Stimulated activated CD4-positive, alpha-beta T cell treated with anti-CD3 and anti-CD28 coated beads, TNF-alpha, amount 100 ng/mL, for 4 hours (primary cell): ENCODE measurements around the gene OTOA.
A peak's percentile ranks its signal among the peaks of the same experiment; 100 is the strongest.
"Not testable (repeated sequence)": the region's sequence is repeated elsewhere in the genome, so short reads cannot be mapped to it uniquely, and the experiment has no call there.

Source experiments
- DNase-seq, 3 experiments: peaks; one replicate each; pipeline ENCODE4 v3.0.0-alpha.2; 2020; ENCODE audit warnings: low read depth in 3 of 3

The OTOA gene

GRCh38 chr16:21641916-21642315, 21.9 kb upstream of the OTOA start:
- DNase-seq: no peak

- no peak for DNase-seq
Measured at GRCh38 chr16:21642861-21643260, 20.9 kb upstream of the OTOA start.

GRCh38 chr16:21643785-21644184, 20.0 kb upstream of the OTOA start:
- DNase-seq: no peak

GRCh38 chr16:21644674-21645073, 19.1 kb upstream of the OTOA start:
- no peak for DNase-seq

- no peak for DNase-seq
Measured at GRCh38 chr16:21645261-21645721, 18.5 kb upstream of the OTOA start.

GRCh38 chr16:21646091-21646490, 17.7 kb upstream of the OTOA start:
- DNase-seq: no peak

GRCh38 chr16:21646721-21647561, 16.8 kb upstream of the OTOA start:
- DNase-seq: peak; percentile 21 to 54 (median 40)

GRCh38 chr16:21647562-21648164, 16.1 kb upstream of the OTOA start:
- no peak for DNase-seq

- DNase-seq: not testable (repeated sequence)
Measured at GRCh38 chr16:21649826-21650406, 13.9 kb upstream of the OTOA start.

GRCh38 chr16:21650521-21650920, 13.2 kb upstream of the OTOA start:
- DNase-seq: no peak

GRCh38 chr16:21651515-21651914, 12.3 kb upstream of the OTOA start:
- DNase-seq: no peak

GRCh38 chr16:21652453-21652852, 11.3 kb upstream of the OTOA start, which contains the start of gene IGSF6:
TSS of gene IGSF6 (minus strand) at chr16:21652608. CDS start at chr16:21652598, 10 bp downstream.
- DNase-seq: no peak

- no peak for DNase-seq
Measured at GRCh38 chr16:21653571-21653970, 10.2 kb upstream of the OTOA start.

GRCh38 chr16:21654466-21654865, 9.3 kb upstream of the OTOA start:
- no peak for DNase-seq

- no peak for DNase-seq
Measured at GRCh38 chr16:21654881-21655280, 8.9 kb upstream of the OTOA start.

- DNase-seq: peak in 1 of 3 experiments; percentile 19
Measured at GRCh38 chr16:21656795-21657768, 6.7 kb upstream of the OTOA start.

- DNase-seq: no peak
Measured at GRCh38 chr16:21659124-21659523, 4.6 kb upstream of the OTOA start.

GRCh38 chr16:21664801-21665492, 1.2 kb downstream of the OTOA start:
- no peak for DNase-seq

- no peak for DNase-seq
Measured at GRCh38 chr16:21666772-21667171, 3.0 kb downstream of the OTOA start.

GRCh38 chr16:21667575-21667974, 3.8 kb downstream of the OTOA start:
- no peak for DNase-seq

GRCh38 chr16:21673469-21673868, 9.7 kb downstream of the OTOA start:
- no peak for DNase-seq
